Activated naive CD4-positive, alpha-beta T cell (primary cell): ENCODE results near the gene GPATCH4.
"Not testable (repeated sequence)": the region's sequence is repeated elsewhere in the genome, so short reads cannot be mapped to it uniquely, and the experiment has no call there.

Experiments
- DNase-seq, 4 experiments: peaks; one replicate each; lab custom pipeline; 2025; lab: John Stamatoyannopoulos, UW

Gene GPATCH4

DNA sequence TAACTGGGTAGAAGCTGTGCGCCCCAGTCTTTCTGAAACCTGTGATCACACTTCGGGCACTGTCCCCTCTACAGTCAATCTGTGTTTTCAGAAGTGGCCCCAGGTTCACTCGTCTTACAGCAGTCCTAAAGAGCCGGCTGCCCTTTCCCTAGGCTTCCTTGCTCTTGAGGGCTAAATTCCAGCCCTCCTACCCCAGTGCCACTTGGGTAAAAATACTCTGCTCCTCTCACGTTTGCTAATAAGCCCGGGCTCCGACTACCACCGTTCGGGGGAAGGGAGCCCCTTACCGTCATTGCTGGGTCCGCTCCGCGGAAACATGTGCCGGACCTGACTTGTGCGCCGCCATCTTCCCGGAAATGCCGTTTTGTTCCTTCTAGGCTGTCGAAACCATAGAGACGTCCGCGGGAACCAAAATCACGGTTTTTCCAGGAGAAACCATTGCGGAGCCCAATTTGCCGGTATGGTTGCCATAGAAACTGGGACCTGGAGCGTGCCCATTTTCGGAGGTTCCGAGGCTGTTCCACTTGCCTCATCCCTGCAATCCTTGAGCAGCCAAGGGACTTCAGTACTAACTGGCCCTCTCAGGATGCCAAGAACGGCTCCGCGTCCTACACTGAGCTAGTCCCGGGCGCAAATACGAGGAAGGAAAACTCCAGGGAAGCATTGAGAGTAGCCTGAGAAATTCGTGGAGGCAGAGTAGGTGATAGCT lies at the start of gene GPATCH4:
Gene GPATCH4 (minus strand): TSS at position 358 of the 709 bp plus-strand sequence.
- DNase-seq, result peak; percentile 43 to 55 (median 48)

DNA sequence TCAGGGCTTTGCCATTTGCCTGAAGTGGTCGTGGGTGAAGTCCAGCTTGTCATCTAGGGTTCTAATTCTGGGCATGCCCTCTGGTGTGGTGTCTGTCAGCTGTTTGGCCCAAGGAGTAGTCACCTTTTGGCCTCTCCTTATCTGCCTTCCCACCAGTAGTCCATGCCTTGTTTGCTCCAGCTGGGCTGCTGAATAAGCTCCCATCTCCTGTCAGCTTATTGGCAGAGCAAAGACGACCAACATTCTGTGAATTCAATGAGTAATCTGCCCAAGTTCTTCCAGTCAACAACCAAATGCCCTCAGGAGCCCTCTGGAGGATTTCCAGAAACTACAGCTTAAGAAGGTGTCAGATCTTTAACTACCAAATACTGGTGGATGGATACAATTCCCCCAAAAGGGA lies 47.7 kb upstream of the GPATCH4 start:
- no peak for DNase-seq

DNA sequence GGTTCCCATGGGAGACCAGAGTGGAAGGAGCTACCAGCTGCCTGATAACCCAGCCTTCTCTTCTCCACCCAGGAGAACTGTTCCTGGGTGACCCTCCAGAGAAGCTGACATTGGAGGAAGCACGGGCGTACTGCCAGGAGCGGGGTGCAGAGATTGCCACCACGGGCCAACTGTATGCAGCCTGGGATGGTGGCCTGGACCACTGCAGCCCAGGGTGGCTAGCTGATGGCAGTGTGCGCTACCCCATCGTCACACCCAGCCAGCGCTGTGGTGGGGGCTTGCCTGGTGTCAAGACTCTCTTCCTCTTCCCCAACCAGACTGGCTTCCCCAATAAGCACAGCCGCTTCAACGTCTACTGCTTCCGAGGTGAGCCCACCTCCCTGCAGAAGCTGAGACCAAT lies 47.2 kb upstream of the GPATCH4 start:
- DNase-seq, result no peak

- no peak for DNase-seq
Observed at GRCh38 chr1:156647351-156647750, 46.1 kb upstream of the GPATCH4 start.

- no peak for DNase-seq
Observed at GRCh38 chr1:156646738-156647211, 45.5 kb upstream of the GPATCH4 start.

- DNase-seq, result no peak
Observed at GRCh38 chr1:156645666-156646065, 44.4 kb upstream of the GPATCH4 start.

- DNase-seq, result no peak
Observed at GRCh38 chr1:156645056-156645455, 43.8 kb upstream of the GPATCH4 start.

DNA sequence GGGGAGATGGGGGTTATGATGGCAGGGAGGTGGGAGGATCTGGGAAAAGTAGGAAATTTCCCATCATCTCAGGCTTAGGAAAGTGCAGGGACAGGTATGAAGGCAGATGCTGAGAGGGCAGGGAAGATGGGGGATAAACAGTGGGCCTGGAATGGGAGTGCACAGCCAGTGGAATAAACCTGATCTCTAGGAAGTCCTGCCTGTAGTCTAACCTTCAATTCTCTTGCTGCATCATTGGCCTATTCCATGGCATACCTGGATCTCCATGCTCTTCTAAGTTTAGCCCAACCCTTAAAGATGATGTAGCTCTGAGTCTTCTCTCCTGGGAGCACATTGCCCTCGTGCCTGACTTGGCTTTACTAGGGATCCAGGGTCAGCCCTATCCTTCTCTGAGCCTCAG lies 43.4 kb upstream of the GPATCH4 start:
- no peak for DNase-seq

DNA sequence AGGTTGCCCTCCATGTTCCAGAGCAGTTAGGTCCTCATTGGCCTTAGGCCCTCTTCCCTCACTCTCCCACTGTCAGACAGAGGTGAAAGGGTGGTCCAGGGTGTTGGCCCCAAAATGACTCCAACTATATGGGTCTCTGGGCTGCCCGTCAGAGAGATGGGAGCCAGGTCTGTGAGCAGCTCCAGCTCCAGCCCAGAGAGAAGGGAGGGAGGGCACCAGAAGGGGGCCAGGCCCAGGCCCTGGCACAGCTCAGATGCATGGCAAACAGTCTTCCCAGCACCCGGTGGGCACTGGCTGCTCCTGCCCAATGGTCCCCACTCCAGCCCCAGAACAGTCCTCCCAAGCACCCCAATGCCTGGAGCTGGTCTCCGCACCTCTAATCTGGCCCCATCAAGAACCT lies 42.9 kb upstream of the GPATCH4 start:
- DNase-seq, result no peak

DNA sequence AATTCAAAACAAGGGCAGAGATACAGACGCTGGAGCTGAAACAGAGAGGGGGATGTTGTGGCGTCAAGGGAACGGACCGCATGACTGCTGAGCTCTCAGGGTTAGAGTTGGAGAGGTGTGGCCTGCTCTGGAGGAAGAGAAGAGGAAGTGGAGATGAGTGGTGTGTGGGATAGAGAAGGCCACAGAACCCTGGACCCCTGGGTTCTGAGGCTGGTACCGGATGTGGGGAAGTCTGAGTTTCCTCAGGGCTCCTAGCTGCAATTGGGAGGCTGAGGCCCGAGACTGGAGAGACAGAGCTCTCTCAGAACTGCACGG lies 42.5 kb upstream of the GPATCH4 start:
- no peak for DNase-seq

DNA sequence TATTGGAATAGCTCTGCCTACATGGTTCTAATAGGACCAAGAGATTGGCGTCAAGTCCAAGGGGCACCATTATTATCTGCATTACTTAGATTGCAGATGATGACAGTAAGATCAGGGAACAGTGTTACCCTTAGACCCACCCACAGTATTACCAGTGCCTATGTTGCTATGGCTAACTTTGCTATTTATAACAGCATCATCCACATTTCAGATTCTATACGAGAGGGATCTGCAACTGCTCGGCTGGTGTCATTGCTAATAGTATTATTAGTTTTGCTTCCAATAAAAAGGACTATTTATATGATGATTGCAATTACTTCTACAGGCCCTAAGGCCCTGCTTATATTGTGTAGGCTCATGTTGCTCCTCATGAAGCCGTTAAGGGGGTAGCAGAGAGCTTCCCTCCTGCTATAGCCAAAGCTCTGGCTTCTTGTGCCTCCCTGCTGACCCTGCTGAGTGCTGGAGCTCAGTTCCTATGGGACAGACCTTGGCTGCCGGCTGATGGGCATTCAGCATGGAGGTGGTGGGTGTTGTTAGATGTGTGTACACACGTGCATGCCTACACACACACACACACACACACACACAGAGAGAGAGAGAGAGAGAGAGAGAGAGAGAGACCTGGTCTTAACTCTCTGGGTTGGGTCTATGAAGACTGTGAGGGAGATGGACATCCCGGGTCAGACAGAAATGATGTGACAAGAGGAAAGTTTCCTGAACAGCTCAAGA lies 41.9 kb upstream of the GPATCH4 start:
- no peak for DNase-seq

DNA sequence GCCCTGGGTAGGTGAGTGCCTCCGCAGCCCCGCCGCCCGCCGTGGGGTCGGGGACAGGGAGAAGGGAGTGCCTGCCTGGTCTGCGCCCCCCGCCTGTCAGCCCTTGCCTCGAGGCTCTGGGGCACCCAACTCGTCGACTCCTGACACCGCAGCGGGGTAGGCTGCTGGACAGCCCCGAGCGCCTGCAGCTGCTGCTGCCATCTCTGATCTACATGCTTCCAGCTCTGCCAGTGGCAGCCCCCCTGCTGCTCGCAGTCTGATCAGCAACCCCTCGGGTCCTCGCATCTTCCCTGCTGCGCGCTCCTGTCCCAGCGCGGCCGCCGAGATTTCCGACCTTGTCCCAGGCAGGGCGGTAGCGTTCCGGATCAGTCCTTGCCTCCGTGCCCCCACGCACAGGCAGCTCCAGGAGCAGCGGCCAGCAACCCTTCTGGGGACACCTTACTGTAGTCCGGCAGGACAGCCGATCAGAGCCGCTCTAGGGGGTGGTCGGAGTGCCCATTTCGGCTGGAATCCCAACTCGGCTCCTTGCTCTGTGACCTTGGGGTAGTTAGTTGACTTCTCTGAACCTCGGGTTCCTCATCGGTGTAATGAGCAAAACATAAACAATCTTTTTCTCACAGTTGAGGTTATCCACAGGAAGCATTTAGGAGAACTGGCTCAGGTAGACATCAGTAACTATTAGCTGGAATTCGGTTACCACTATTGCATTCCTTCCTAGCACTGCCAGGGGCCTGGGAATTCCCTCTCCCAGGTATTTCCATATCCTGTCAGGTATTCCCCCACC lies 41.2 kb upstream of the GPATCH4 start:
- DNase-seq, result no peak

GRCh38 chr1:156641761-156642264 lies 40.5 kb upstream of the GPATCH4 start, which contains the start of gene BCAN:
Gene BCAN, plus strand, starts transcription at chr1:156642117. Its CDS starts 3,938 bp downstream, at chr1:156646055.
- DNase-seq, result no peak

DNA sequence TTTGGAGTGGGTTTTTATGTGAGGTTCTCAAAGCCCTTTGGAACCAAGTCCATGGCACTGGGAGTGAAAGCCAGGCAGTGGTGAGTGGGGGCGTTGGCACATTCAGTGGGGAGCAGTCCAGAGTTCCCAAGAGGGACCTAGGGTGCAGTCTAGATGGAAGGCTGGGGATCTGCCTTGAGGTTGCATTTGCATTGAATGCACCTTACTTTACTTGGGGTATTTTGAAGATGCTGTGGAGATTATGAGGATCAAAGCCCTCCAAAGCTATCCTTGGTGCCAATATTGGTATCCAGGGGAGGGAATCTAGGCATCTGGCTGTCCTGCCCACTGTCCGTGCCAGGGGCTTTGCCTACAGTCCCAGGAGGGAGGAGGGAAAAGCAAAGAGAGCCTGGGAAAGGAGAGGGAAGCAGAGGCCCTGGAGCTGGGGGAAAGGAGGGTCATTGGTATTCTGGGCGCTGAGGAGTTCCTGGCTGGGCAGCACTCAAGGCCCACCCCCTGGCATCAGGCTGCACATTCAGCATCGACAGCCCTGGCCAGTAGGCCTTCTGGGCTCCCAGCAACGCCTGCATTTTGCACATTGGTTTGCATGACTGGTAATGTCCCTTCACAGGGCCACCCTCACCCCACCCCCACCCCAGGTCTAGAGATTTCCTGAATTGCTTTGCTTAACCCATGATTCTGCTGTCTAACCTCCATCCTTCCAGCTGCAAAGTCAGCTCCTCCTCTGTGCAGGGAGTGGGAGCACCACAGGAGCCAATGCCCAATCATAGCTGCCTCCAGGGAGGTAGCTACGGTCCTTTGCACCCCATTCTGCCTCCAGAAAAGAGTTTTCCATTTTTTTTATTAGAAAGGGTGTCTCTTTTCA lies 39.8 kb upstream of the GPATCH4 start:
- DNase-seq, result no peak

DNA sequence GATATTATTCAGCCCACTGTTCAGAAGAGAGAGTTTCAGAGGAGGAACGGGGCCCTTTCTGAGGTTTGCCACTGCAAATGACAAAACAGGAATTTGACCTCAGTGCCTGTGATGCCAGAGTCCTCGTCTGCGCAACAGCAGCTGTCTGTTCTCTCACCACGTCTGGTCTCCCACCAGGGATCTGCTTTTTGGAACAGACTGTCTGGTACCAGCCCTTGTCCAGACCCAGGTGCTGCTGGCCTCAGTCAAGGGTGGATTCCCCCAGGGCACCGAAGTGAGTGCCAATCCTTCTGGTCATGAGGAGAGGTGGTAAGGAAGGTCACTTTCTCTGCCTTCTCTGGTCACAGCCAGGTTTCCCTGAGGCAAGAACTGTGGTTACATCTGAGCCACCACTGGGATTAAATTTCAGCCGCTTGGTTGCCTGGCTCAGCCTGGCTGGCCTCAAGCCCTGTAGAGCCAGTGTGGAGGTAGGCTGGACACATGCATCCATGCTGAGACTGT lies 38.4 kb upstream of the GPATCH4 start:
- no peak for DNase-seq

DNA sequence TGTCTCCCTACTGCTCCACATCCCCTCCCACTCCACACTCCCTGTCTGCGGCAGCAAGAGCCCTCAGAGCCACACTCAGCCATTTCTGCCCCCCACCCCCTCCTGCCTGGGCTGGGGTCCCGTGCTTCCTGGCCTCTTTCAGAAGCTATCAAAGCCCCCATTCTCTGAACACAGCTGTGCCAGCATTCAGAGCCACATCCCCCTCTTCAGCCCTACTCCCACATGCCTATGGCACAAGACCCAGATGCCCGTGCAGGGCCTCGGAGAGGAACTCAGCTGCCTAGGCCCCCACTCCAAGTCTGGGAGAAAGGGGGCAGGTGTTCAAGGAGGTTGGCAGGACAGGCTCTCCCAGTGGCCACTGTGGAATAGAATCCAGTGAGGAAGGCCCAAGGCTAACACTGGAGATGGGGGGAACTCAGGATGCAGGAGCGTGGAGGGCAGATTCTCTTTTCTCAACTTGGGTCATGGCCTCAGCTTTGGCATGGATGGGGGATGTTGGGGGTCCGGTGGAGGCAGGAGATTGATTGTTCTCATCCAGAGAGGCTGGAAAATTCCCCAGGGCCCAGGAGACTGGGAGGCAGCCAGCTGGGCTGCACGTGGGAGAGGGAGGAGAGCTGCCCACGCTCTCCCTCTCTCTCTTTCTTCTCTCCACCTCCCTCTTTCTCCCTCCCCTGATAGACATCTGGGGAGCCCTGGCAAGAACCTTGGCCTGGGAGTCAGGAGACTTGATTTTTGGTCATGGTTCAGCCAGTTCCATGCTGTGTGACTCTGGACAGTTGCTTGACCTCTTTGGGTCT lies 37.1 kb upstream of the GPATCH4 start:
- no peak for DNase-seq

- no peak for DNase-seq
Observed at GRCh38 chr1:156632355-156632754, 31.1 kb upstream of the GPATCH4 start.

GRCh38 chr1:156631152-156631551 lies 29.9 kb upstream of the GPATCH4 start:
- not testable (repeated sequence) for DNase-seq

DNA sequence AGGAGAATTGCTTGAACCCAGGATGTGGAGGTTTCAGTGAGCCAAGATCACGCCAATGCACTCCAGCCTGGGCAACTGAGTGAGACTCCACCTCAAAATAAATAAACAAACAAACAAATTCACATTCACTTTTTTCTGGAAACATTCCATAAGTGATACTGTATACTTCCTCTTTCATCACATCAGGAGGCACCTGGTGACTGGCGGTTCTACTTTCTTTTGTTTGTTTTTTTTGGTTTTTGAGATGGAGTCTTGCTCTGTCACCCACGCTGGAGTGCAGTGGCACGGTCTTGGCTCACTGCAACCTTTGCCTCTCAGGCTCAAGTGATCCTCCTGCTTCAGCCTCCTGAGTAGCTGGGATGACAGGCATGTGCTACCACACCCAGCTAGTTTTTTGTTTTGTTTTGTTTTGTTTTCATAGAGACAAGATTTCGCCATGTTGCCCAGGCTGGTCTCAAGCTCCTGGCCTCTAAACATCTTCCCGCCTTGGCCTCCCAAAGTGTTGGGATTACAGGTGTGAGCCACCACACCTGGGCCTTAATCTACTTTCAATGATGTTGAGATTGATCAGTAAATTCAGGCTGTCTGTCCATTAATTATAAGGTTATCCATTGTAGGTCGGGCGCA lies 28.7 kb upstream of the GPATCH4 start:
- no peak for DNase-seq

DNA sequence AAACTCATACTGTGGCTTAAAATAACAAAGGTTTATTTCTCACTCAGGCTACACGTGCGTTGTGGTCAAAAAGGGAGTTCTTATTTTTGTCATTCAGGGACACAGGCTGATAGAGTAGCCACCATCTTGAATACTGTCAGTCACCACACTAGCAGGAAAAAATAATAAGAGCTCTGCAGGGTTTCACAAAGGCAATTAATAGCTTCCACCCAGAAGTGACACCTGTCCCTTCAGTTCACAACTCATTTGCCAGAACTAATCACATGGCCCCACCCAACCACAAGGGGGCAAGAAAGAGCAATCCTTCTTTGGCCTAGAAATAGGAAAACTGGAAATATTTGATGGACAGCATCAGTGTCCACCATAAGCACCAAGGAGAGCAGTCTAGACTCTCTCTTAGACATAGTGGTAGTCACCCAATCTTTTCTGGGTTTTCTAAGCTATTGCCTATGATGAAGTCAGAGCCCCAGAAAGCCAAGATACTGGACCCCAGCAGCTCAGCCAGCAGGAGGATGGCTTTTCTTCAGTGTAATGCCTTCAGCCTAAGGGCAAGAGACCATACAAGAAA lies 26.1 kb upstream of the GPATCH4 start:
- DNase-seq, result no peak
